Endothelial cell (in vitro differentiated cells): ENCODE data around the gene CHAF1A. TPM values are rescaled to one million over a fixed set of nuclear protein-coding genes. Genes with fewer than 3 reads are reported as not detected.

ENCODE experiments used
- DNase-seq: peaks from one replicate; pipeline ENCODE4 v3.0.0; 2021; ENCODE audit warnings: low spot score
- H3K27ac Mint-ChIP-seq: one replicate; pipeline ENCODE4 v1.8.0; 2021; ENCODE audit warnings: mixed read lengths, inconsistent platforms; ENCODE audit not compliant: unreplicated experiment
- H3K27me3 Mint-ChIP-seq: one replicate; pipeline ENCODE4 v1.8.0; 2021; ENCODE audit warnings: mild to moderate bottlenecking, moderate library complexity, mixed read lengths, inconsistent platforms; ENCODE audit not compliant: unreplicated experiment
- H3K36me3 Mint-ChIP-seq: one replicate; pipeline ENCODE4 v1.8.0; 2021; ENCODE audit warnings: mild to moderate bottlenecking, low read depth, mixed read lengths, inconsistent platforms; ENCODE audit not compliant: unreplicated experiment
- H3K4me1 Mint-ChIP-seq: one replicate; pipeline ENCODE4 v1.8.0; 2021; ENCODE audit warnings: mild to moderate bottlenecking, mixed read lengths, inconsistent platforms; ENCODE audit not compliant: unreplicated experiment
- H3K4me3 Mint-ChIP-seq: one replicate; pipeline ENCODE4 v1.8.0; 2021; ENCODE audit warnings: mild to moderate bottlenecking, mixed read lengths, inconsistent platforms; ENCODE audit not compliant: unreplicated experiment
- H3K9me3 Mint-ChIP-seq: one replicate; pipeline ENCODE4 v1.8.0; 2021; ENCODE audit warnings: mixed read lengths, inconsistent platforms; ENCODE audit not compliant: unreplicated experiment
- CTCF ChIP-seq: fragments of 200-600 bp; sonication (generic); IDR thresholded peaks from one replicate; pipeline ENCODE4 v1.5.0; 2021; ENCODE audit warnings: antibody characterized with exemption; ENCODE audit not compliant: unreplicated experiment
- total RNA-seq: library from RNA; stranded (reverse); fragmentation: NEBNext Ultra II Directional; extraction: Animal tissue kit (Norgen Biotek cat#: 25700); gene quantifications from one replicate; pipeline ENCODE4 v1.2.1, GENCODE V29; 2021; ENCODE audit not compliant: unreplicated experiment

CHAF1A gene
- total RNA-seq, 1 donor from 2014 or later = 29.8 TPM

- H3K4me1 Mint-ChIP-seq = peaks cover 1% of the 10 kb centered on the region
- no peak for TF ChIP-seq CTCF
- DNase-seq = no peak
- no peak overlapping the region for H3K4me3 Mint-ChIP-seq
- peaks cover 14% of the 10 kb centered on the region for H3K27me3 Mint-ChIP-seq
- no peak overlapping the region for H3K27ac Mint-ChIP-seq
- H3K9me3 Mint-ChIP-seq = no peaks in the 10 kb centered on the region
- peaks cover 7% of the 10 kb centered on the region for H3K36me3 Mint-ChIP-seq
These were observed 39.5 kb upstream of the CHAF1A start for GRCh38 chr19:4362831-4363545.

- TF ChIP-seq CTCF = no peak
- no peak for DNase-seq
- peaks cover 15% of the 10 kb centered on the region for H3K27me3 Mint-ChIP-seq
- H3K4me1 Mint-ChIP-seq = peaks cover 9% of the 10 kb centered on the region
- peaks cover 7% of the 10 kb centered on the region for H3K36me3 Mint-ChIP-seq
- H3K4me3 Mint-ChIP-seq = no peak overlapping the region
- H3K9me3 Mint-ChIP-seq = no peaks in the 10 kb centered on the region
- H3K27ac Mint-ChIP-seq = no peak overlapping the region
These were observed 38.7 kb upstream of the CHAF1A start for GRCh38 chr19:4363571-4364304.

- no peak overlapping the region for H3K27ac Mint-ChIP-seq
These were observed 37.1 kb upstream of the CHAF1A start for GRCh38 chr19:4365341-4365740.

GRCh38 chr19:4365791-4366665 is 36.4 kb upstream of the CHAF1A start:
- Mint-ChIP-seq H3K27ac (no peak overlapping the region), H3K4me3 (no peak overlapping the region), H3K9me3 (no peaks in the 10 kb centered on the region), H3K4me1 (peaks cover 21% of the 10 kb centered on the region), H3K27me3 (peaks cover 16% of the 10 kb centered on the region), H3K36me3 (peaks cover 8% of the 10 kb centered on the region)
- no peak for DNase-seq
- no peak for TF ChIP-seq CTCF

More at GRCh38 chr19:4365341-4365740, 37.1 kb upstream of the CHAF1A start:
- no peak overlapping the region for H3K4me3 Mint-ChIP-seq
- DNase-seq = no peak
- no peak for TF ChIP-seq CTCF
- no peaks in the 10 kb centered on the region for H3K9me3 Mint-ChIP-seq
- peaks cover 14% of the 10 kb centered on the region for H3K27me3 Mint-ChIP-seq
- peaks cover 5% of the 10 kb centered on the region for H3K36me3 Mint-ChIP-seq
- peaks cover 17% of the 10 kb centered on the region for H3K4me1 Mint-ChIP-seq
